ENCODE results near the gene PPP1R10. TPM values are rescaled to one million over a fixed set of nuclear protein-coding genes. Genes with fewer than 3 reads are reported as not detected.
"Not testable (repeated sequence)": the region's sequence is repeated elsewhere in the genome, so short reads cannot be mapped to it uniquely, and the experiment has no call there.

Gene PPP1R10
- total RNA-seq (10 to 100 TPM; 36.9 to 73.4 TPM), polyA plus RNA-seq (10 to 100 TPM; 21.5 to 22.1 TPM)
- long read RNA-seq, donor 1, full-length matches to known transcripts: 3 of 193 reads
- long read RNA-seq, donor 1, partial matches to known transcripts: 147 of 193 reads
- long read RNA-seq, donor 1, other reads (novel, unspliced or antisense): 43 of 193 reads
- long read RNA-seq, donor 2: 0 reads
- long read RNA-seq, donor 3, partial matches to known transcripts: 96 of 133 reads
- long read RNA-seq, donor 3, other reads (novel, unspliced or antisense): 36 of 133 reads
- long read RNA-seq, donor 4, partial matches to known transcripts: 10 of 10 reads
- long read RNA-seq, donor 4, other reads (novel, unspliced or antisense): 0 of 10 reads
- long read RNA-seq, donor 5, full-length matches to known transcripts: 2 of 233 reads
- long read RNA-seq, donor 5, partial matches to known transcripts: 224 of 233 reads
- long read RNA-seq, donor 5, other reads (novel, unspliced or antisense): 7 of 233 reads

- peak; percentile 84 for ATAC-seq (ENCODE audit: insufficient read depth, low FRiP score)
These were observed at the start of gene PPP1R10 for GRCh38 chr6:30616811-30617564. PPP1R10 (minus strand) TSS chr6:30617243; CDS start chr6:30609944, 7,299 bp downstream.

GRCh38 chr6:30666300-30666699 is 49.3 kb upstream of the PPP1R10 start:
- H3K27ac ChIP-seq (ENCODE audit: low read depth in 1 of 2, low read length in 1 of 2); DNase-seq; H3K4me1 ChIP-seq (ENCODE audit: control insufficient read depth in 5 of 5, insufficient read depth in 5 of 5, low read length in 5 of 5); H3K9ac ChIP-seq (ENCODE audit: insufficient read depth in 1 of 2, low read length in 2 of 2); H3K9me3 ChIP-seq (ENCODE audit: control insufficient read depth in 4 of 4, insufficient read depth in 3 of 4, low read length in 3 of 4); H3K27me3 ChIP-seq (ENCODE audit: control insufficient read depth in 3 of 3, insufficient read depth in 3 of 3, low read length in 2 of 3); H3K4me3 ChIP-seq; ATAC-seq (ENCODE audit: insufficient read depth, low FRiP score): not testable (repeated sequence)
- H3K36me3 ChIP-seq (ENCODE audit: control insufficient read depth in 4 of 4, insufficient read depth in 4 of 4, low read length in 4 of 4): peaks cover 29 to 50% (median 46%) of the 10 kb centered on the region in 4 donors
- 74 to 77% methylated on average over 2 of the region's 2 CpGs for WGBS, 2 donors

More at GRCh38 chr6:30616811-30617564, at the start of gene PPP1R10:
- DNase-seq: peak; percentile 100
- no peak for TF ChIP-seq CTCF (IDR thresholded peaks at IDR 0.05; ENCODE audit: control extremely low read depth, extremely low read depth)
- Histone ChIP-seq H3K27ac (ENCODE audit: low read depth in 1 of 2, low read length in 1 of 2) (peak within 1 kb of the TSS; percentile 98 to 100), H3K36me3 (ENCODE audit: control insufficient read depth in 4 of 4, insufficient read depth in 4 of 4, low read length in 4 of 4) (peaks cover 3 to 32% (median 13%) of the 10 kb centered on the region in 4 donors), H3K9ac (ENCODE audit: insufficient read depth in 1 of 2, low read length in 2 of 2) (peak within 1 kb of the TSS; percentile 100), H3K4me1 (ENCODE audit: control insufficient read depth in 5 of 5, insufficient read depth in 5 of 5, low read length in 5 of 5) (peaks cover 0 to 34% (median 16%) of the 10 kb centered on the region in 5 donors), H3K27me3 (ENCODE audit: control insufficient read depth in 3 of 3, insufficient read depth in 3 of 3, low read length in 2 of 3) (no peaks in the 10 kb centered on the region), H3K4me3 (peak within 1 kb of the TSS; percentile 79), H3K9me3 (ENCODE audit: control insufficient read depth in 4 of 4, insufficient read depth in 3 of 4, low read length in 3 of 4) (no peaks in the 10 kb centered on the region)
- WGBS, 2 donors: 0% methylated on average over 40 of the region's 40 CpGs

- Histone ChIP-seq H3K9me3 (ENCODE audit: control insufficient read depth in 4 of 4, insufficient read depth in 3 of 4, low read length in 3 of 4) (no peaks in the 10 kb centered on the region), H3K4me3 (no peak overlapping the region), H3K4me1 (ENCODE audit: control insufficient read depth in 5 of 5, insufficient read depth in 5 of 5, low read length in 5 of 5) (no peaks in the 10 kb centered on the region), H3K27ac (ENCODE audit: low read depth in 1 of 2, low read length in 1 of 2) (no peak overlapping the region), H3K36me3 (ENCODE audit: control insufficient read depth in 4 of 4, insufficient read depth in 4 of 4, low read length in 4 of 4) (peaks cover 29 to 50% (median 43%) of the 10 kb centered on the region in 4 donors), H3K27me3 (ENCODE audit: control insufficient read depth in 3 of 3, insufficient read depth in 3 of 3, low read length in 2 of 3) (no peaks in the 10 kb centered on the region), H3K9ac (ENCODE audit: insufficient read depth in 1 of 2, low read length in 2 of 2) (no peak overlapping the region)
- TF ChIP-seq CTCF (IDR thresholded peaks at IDR 0.05; ENCODE audit: control extremely low read depth, extremely low read depth): no peak
- 93 to 95% methylated on average over 34 of the region's 34 CpGs for WGBS, 2 donors
- DNase-seq (no peak), ATAC-seq (ENCODE audit: insufficient read depth, low FRiP score) (no peak)
These were observed 48.1 kb upstream of the PPP1R10 start for GRCh38 chr6:30664994-30665767.

- not testable (repeated sequence) for H3K27me3 ChIP-seq (ENCODE audit: control insufficient read depth in 3 of 3, insufficient read depth in 3 of 3, low read length in 2 of 3); DNase-seq; H3K4me3 ChIP-seq; H3K4me1 ChIP-seq (ENCODE audit: control insufficient read depth in 5 of 5, insufficient read depth in 5 of 5, low read length in 5 of 5); H3K27ac ChIP-seq (ENCODE audit: low read depth in 1 of 2, low read length in 1 of 2); H3K9ac ChIP-seq (ENCODE audit: insufficient read depth in 1 of 2, low read length in 2 of 2); H3K9me3 ChIP-seq (ENCODE audit: control insufficient read depth in 4 of 4, insufficient read depth in 3 of 4, low read length in 3 of 4); ATAC-seq (ENCODE audit: insufficient read depth, low FRiP score)
- 98 to 99% methylated on average over 5 of the region's 5 CpGs for WGBS, 2 donors
- H3K36me3 ChIP-seq (ENCODE audit: control insufficient read depth in 4 of 4, insufficient read depth in 4 of 4, low read length in 4 of 4): peaks cover 43 to 75% (median 50%) of the 10 kb centered on the region in 4 donors
These were observed 40.9 kb upstream of the PPP1R10 start for GRCh38 chr6:30657922-30658321.

All from lung (tissue), 16 donors.